Fibroblast of lung (primary cell): Measurements from ENCODE around the gene VTCN1. TPM values are rescaled to one million over a fixed set of nuclear protein-coding genes. Genes with fewer than 3 reads are reported as not detected.

Experiments
- DNase-seq, 2 donors: peaks; one replicate each; pipeline versions ENCODE4 v3.0.0 to v3.0.0-alpha.2; 2010; ENCODE audit warnings: low read depth in 2 of 2
- H2AFZ ChIP-seq: 2 replicates; pipeline ENCODE4 v1.5.1; 2012; ENCODE audit warnings: low read length, control low read depth, inconsistent platforms
- H3K27ac ChIP-seq: 2 replicates; pipeline ENCODE4 v1.5.1; 2011; ENCODE audit warnings: low read length, control low read depth; ENCODE audit not compliant: insufficient read depth
- H3K27me3 ChIP-seq: 2 replicates; pipeline ENCODE4 v1.5.1; 2011; ENCODE audit warnings: mild to moderate bottlenecking, low read length; ENCODE audit not compliant: control insufficient read depth, insufficient read depth
- H3K36me3 ChIP-seq: 2 replicates; pipeline ENCODE4 v1.5.1; 2011; ENCODE audit warnings: low read length; ENCODE audit not compliant: control insufficient read depth, insufficient read depth
- H3K4me1 ChIP-seq: 2 replicates; pipeline ENCODE4 v1.5.1; 2011; ENCODE audit warnings: low read length; ENCODE audit not compliant: control insufficient read depth, insufficient read depth; ENCODE audit errors: extremely low read depth
- H3K4me2 ChIP-seq: 2 replicates; pipeline ENCODE4 v1.5.1; 2011; ENCODE audit warnings: low read length, control low read depth; ENCODE audit not compliant: insufficient read depth; ENCODE audit errors: extremely low read depth
- H3K4me3 ChIP-seq, 4 experiments: fragments of 200-600 bp in 1 of 4; sonication (generic) in 1 of 4; replicated peaks in 1 of 4; 2 replicates each; pipeline ENCODE4 v1.5.1; 2011 to 2016; ENCODE audit warnings: low read length in 4 of 4, low read depth in 3 of 4, mild to moderate bottlenecking in 3 of 4, control low read depth in 2 of 4, inconsistent platforms in 1 of 4, mixed read lengths in 1 of 4; ENCODE audit not compliant: insufficient read depth in 1 of 4; ENCODE audit errors: control extremely low read depth in 1 of 4
- H3K79me2 ChIP-seq: 2 replicates; pipeline ENCODE4 v1.5.1; 2012; ENCODE audit warnings: mild to moderate bottlenecking, low read length, inconsistent platforms; ENCODE audit not compliant: control insufficient read depth, insufficient read depth
- H3K9ac ChIP-seq: 2 replicates; pipeline ENCODE4 v1.5.1; 2011; ENCODE audit warnings: mild to moderate bottlenecking, low read length, control low read depth; ENCODE audit not compliant: insufficient read depth
- H3K9me3 ChIP-seq: 2 replicates; pipeline ENCODE4 v1.5.1; 2012; ENCODE audit warnings: low read depth, low read length; ENCODE audit not compliant: control insufficient read depth, insufficient read depth
- H4K20me1 ChIP-seq: 2 replicates; pipeline ENCODE4 v1.5.1; 2011; ENCODE audit warnings: low read length; ENCODE audit not compliant: control insufficient read depth, insufficient read depth; ENCODE audit errors: extremely low read depth
- EZH2 ChIP-seq: IDR thresholded peaks from 2 replicates; pipeline ENCODE4 v1.5.1; 2012; ENCODE audit warnings: low read length, control low read depth, mild to moderate bottlenecking; ENCODE audit errors: missing control alignments
- polyA plus RNA-seq, 2 donors: library from polyadenylated mRNA; depleted of rRNA in 1 of 2; stranded (reverse) in 1 of 2; unstranded in 1 of 2; fragments of >200 nt; gene quantifications; 2 replicates each; pipeline ENCODE4 v1.2.1, GENCODE V29; 2011 to 2012; ENCODE audit warnings: missing spikeins in 1 of 2
- total RNA-seq: library from RNA; depleted of rRNA; stranded (reverse); fragments of >200 nt; gene quantifications from 2 replicates; pipeline ENCODE4 v1.2.1, GENCODE V29; 2014
- TF ChIP-seq, protein P1 (sequence below), 2 donors: IDR thresholded peaks in 1 of 2; conservative IDR thresholded peaks in 1 of 2; 1 replicate in 1 of 2; 2 replicates in 1 of 2; pipeline ENCODE4 v1.5.1; 2011 to 2012; ENCODE audit warnings: low read length in 2 of 2, control low read depth in 1 of 2, inconsistent platforms in 1 of 2, low read depth in 1 of 2, mild to moderate bottlenecking in 1 of 2

The VTCN1 gene
- total and polyA plus RNA-seq, 2 donors (not counting 1 experiment from before 2014, with no cell fraction given), result 0.03 TPM; not detected in 1

DNA sequence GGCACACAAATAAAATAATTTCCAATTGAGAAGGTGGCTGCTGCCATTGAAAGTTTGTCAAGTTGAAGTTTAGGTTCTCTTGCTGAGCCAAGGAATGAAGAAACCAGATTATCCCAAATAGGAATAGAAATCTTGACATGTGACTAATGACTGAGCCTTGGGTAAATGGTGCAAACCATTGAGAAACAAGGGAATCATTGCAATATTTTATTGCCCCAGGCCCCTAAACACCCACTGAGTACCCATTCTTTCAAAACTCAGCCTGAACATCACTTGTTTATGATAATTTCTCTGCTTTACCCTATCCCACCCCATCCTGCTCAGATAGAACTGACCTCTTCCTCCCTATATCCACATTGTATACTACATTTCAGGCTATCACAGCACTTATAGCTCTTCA lies 46.6 kb upstream of the VTCN1 start:
- Histone ChIP-seq H3K27me3 (peaks cover 7% of the 10 kb centered on the region), H3K36me3 (no peaks in the 10 kb centered on the region), H3K4me1 (no peaks in the 10 kb centered on the region), H3K9ac (no peak overlapping the region), H3K27ac (no peak overlapping the region), H3K9me3 (no peaks in the 10 kb centered on the region), H4K20me1 (no peaks in the 10 kb centered on the region), H3K79me2 (no peaks in the 10 kb centered on the region), H3K4me3 (no peak overlapping the region), H3K4me2 (no peak overlapping the region), H2AFZ (no peak overlapping the region)
- no peak for DNase-seq
- no peak for TF ChIP-seq EZH2
- TF ChIP-seq, protein P1, sequence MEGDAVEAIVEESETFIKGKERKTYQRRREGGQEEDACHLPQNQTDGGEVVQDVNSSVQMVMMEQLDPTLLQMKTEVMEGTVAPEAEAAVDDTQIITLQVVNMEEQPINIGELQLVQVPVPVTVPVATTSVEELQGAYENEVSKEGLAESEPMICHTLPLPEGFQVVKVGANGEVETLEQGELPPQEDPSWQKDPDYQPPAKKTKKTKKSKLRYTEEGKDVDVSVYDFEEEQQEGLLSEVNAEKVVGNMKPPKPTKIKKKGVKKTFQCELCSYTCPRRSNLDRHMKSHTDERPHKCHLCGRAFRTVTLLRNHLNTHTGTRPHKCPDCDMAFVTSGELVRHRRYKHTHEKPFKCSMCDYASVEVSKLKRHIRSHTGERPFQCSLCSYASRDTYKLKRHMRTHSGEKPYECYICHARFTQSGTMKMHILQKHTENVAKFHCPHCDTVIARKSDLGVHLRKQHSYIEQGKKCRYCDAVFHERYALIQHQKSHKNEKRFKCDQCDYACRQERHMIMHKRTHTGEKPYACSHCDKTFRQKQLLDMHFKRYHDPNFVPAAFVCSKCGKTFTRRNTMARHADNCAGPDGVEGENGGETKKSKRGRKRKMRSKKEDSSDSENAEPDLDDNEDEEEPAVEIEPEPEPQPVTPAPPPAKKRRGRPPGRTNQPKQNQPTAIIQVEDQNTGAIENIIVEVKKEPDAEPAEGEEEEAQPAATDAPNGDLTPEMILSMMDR (conservative IDR thresholded peaks at IDR 0.05 in 1 of 2, IDR thresholded peaks at IDR 0.05 in 1 of 2; ENCODE audit: low read depth in 1 of 2, low read length in 2 of 2), result no peak

DNA sequence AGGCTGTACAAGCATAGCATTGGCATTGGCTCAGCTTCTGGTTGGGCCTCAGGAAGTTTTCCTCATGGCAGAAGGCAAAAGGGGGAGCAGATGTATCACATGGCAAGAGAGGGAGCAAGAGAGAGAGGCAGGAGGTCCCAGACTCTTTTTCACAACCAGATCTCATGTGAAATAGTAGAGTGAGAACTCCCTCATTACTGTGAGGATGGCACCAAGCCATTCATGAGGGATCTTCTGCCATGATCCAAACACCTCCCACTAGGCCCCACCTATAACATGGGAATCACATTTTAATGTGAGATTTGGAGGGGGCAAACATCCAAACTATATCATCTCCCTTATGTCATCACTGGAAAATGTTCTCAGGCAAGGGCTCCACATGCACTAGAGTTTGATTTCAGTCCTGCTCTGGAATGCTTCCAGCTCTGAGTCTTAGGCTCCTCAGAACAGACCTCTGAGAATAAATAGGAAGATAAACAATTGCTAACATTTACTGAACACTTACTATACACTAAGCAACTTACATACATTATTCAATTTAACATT lies 39.4 kb upstream of the VTCN1 start:
- peak in 1 of 2 donors; percentile 7 for DNase-seq

DNA sequence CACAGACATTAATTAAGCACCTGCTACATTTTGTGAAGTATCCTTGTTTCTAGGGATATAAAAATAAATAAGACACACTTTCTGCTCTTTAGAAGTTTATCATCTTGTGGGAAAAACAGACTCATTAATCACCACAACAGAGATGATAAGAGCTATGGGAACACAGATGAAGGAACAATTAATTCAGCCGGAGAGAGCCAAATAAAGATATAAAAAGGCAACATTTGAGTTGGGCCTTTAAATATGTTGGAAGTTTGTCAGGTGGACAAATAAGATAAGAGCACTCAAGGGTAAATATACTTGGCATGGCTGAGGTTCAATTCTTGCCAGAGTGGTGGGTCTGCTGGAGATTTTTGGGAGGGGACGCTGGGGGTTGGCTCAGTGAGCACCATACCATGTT lies 34.2 kb upstream of the VTCN1 start:
- Histone ChIP-seq H3K79me2 (no peaks in the 10 kb centered on the region), H2AFZ (no peak overlapping the region), H3K9me3 (no peaks in the 10 kb centered on the region), H3K27ac (no peak overlapping the region), H3K27me3 (peaks cover 3% of the 10 kb centered on the region), H3K4me3 (no peak overlapping the region), H3K4me1 (no peaks in the 10 kb centered on the region), H3K9ac (no peak overlapping the region), H3K36me3 (no peaks in the 10 kb centered on the region), H4K20me1 (no peaks in the 10 kb centered on the region), H3K4me2 (no peak overlapping the region)
- no peak for DNase-seq
- TF ChIP-seq EZH2, result no peak

More for the DNA sequence above, 39.4 kb upstream of the VTCN1 start:
- H3K9me3 ChIP-seq, result no peaks in the 10 kb centered on the region
- H3K27ac ChIP-seq, result no peak overlapping the region
- TF ChIP-seq, protein P1 (conservative IDR thresholded peaks at IDR 0.05 in 1 of 2, IDR thresholded peaks at IDR 0.05 in 1 of 2; ENCODE audit: low read depth in 1 of 2, low read length in 2 of 2), result no peak
- TF ChIP-seq EZH2, result no peak
- H3K4me2 ChIP-seq, result no peak overlapping the region
- H3K27me3 ChIP-seq, result peaks cover 2% of the 10 kb centered on the region
- H3K36me3 ChIP-seq, result no peaks in the 10 kb centered on the region
- H3K4me3 ChIP-seq, result no peak overlapping the region
- H2AFZ ChIP-seq, result no peak overlapping the region
- H4K20me1 ChIP-seq, result no peaks in the 10 kb centered on the region
- H3K79me2 ChIP-seq, result no peaks in the 10 kb centered on the region
- H3K4me1 ChIP-seq, result no peaks in the 10 kb centered on the region
- no peak overlapping the region for H3K9ac ChIP-seq
